ENCODE results near the gene RFX1.
"Not testable (repeated sequence)": the region's sequence is repeated elsewhere in the genome, so short reads cannot be mapped to it uniquely, and the experiment has no call there.

RFX1 gene

DNA sequence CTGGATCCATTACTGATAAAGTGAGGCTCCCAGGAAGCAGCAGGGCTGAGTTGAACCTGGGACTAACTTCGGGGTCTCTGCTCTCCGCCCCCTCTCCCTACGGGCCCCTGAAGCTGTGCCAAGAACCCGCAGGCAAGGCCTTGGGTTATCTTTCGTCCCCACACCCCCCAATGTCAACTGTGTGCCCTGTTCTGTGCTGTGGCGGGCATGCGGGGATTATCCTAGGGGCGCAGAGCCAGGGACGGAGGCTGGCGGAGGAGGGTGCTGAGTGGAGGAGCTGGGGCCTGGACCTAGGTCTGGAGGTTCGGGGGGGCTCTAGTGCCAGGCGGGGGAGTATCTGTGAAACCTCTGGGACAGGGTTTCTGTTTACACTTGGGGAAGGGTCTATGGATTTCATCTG lies 26.4 kb downstream of the RFX1 start:
- DNase-seq (ENCODE audit: extremely low read depth in 1 of 2, low read depth in 1 of 2): no peak

DNA sequence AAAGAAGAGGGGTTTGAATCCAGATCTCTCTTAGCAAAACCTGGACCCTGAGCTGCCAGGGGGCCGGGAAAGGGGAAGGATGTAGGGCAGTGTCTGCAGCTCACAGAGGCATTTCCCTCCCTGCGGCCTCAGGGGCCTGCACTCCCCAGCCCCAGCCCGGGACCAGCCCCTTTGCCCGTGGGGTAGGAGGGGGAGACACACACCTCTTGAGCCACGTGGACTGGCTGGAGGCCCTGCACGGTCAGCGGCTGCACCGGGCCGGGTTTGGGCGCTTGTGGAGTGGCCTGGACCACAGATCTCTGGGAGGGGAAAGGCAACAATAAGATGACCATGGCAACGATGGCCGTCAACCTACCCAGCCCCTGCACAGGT lies 26.9 kb downstream of the RFX1 start:
- no peak for DNase-seq (ENCODE audit: extremely low read depth in 1 of 2, low read depth in 1 of 2)

DNA sequence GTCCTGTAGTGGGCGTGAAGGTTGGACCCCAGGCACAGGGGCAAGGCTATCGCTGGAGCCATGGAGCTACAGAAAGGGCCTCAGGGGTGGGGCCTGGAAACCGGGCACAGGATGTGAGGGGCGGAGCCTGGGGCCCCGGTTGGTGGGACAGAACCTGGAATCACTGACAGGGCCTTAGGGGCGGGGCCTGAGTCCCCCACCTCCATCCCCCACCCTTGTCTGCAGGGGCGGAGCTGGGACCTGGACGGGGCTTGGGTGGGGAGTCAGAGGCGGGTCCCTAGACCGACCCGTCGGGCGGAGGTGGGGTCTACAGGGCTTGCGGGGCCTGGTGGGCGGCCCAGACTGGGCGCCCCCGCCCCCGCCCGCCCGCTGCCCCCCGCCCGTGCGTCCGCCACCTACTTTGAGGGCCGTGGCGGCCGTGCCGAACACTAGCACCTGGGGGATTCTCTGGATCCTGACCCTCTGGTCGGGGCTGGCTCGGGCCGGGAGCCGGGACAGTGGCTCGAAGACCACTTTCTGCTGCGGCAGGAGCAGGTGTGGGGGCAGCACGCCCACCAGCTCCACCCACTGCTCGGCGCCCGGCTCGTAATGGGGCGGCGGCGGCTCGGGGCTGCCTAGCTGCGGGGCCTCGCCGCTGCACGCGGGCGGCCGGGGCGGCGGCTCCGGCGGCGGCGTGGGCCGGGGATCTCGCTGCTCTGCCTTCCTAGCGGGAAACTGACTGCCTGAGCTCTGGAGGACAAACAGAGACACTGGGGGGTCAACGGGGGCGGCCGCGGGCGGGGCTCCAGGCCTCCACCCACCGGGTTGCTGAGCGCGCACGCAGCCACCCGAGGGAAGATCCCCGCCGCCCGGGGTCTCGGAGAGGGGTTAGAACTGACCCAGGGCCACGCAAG lies 27.5 kb downstream of the RFX1 start:
- DNase-seq (ENCODE audit: extremely low read depth in 1 of 2, low read depth in 1 of 2): peak in 1 of 2 donors; percentile 34

DNA sequence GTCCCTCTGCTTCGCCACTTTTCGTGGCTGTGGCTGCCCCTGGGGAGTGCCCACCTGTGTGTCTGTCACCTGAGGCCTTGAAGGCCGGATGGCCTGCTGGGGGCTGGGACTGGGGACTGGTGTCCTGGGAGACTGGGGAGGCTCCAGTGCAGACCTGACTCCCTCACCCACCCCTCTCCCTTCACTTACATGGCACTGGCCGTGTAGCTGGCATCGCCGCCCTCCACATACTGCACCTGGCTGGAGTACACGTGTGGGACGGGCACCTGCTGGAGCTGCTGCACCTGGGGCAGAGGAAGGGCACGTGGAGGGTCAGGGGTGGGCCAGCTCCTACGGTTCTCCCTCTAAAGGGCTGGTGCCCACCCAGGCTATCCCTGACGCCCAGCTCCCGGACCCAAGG lies 28.3 kb downstream of the RFX1 start:
- DNase-seq (ENCODE audit: extremely low read depth in 1 of 2, low read depth in 1 of 2): no peak

DNA sequence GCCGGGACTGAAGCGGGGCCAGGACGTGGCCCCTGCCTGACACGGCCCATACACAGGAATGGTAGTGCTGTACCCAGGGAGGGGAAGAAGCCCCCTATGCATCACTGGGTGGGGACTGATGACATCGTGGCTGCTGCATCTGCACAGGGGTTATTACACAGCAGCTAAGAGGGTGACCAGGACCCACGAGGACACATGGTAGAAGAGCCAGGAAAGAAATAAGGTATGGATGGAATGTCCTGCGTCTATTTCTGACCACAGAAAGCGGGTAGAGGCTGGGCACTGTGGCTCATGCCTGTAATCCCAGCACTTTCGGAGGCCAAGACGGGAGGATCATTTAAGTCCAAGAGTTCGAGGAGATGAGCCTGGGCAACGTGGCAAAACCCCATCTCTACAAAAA lies 29.7 kb downstream of the RFX1 start:
- DNase-seq (ENCODE audit: extremely low read depth in 1 of 2, low read depth in 1 of 2): no peak

DNA sequence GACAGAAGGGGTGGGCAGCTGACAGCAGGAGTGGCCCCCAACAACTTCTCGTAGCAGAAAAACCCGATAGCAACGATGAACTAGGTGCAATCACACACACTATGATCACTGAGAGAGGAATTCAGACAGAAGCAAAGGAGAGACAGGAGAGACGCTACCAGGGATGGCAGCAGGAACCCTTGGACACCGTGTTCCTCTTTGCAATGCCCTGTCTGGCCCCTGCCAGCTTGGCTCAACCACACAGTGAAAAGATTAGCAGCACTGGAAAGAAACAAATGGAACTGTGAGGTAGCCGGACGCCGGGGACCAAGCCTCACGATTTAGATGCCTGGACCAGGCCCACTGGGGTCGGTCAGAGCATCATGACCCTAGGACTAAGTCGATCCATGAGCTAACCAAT lies 30.2 kb downstream of the RFX1 start:
- no peak for DNase-seq (ENCODE audit: extremely low read depth in 1 of 2, low read depth in 1 of 2)

DNA sequence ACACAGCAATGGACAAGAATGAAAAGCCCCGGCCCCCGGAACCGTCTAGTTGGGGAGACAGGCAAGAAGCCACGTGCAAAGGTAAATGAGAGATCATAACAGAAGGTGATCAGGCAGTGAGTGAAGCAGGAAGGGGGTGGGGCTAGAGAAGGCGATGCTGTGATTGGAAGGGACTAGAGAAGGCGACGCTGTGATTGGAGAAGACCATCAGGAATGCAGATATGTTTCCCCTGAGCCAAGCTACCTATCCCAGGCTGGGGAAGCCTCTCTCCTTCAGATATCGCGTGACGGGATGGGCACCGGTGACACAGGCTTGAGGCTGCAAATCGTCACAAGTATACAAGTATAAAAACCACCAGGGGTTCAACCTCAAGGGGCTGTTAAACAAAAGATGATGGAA lies 32.0 kb downstream of the RFX1 start:
- peak in 1 of 2 donors; percentile 31 for DNase-seq (ENCODE audit: extremely low read depth in 1 of 2, low read depth in 1 of 2)

DNA sequence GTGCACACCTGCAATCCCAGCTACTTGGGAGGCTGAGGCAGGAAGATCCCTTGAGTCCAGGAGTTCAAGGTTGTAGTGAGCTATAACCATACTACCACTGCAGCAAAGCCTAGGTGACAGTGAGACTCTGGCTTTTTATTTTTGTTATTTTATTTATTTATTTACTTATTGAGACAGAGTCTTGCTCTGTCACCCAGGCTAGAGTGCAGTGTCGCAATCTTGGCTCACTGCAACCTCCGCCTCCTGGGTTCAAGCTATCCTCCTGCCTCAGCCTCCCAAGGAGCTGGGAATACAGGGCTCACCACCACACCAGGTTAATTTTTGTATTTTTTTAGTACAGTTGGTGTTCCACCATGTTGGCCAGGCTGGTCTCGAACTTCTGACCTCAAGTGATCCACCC lies 32.6 kb downstream of the RFX1 start:
- not testable (repeated sequence) for DNase-seq (ENCODE audit: extremely low read depth in 1 of 2, low read depth in 1 of 2)

DNA sequence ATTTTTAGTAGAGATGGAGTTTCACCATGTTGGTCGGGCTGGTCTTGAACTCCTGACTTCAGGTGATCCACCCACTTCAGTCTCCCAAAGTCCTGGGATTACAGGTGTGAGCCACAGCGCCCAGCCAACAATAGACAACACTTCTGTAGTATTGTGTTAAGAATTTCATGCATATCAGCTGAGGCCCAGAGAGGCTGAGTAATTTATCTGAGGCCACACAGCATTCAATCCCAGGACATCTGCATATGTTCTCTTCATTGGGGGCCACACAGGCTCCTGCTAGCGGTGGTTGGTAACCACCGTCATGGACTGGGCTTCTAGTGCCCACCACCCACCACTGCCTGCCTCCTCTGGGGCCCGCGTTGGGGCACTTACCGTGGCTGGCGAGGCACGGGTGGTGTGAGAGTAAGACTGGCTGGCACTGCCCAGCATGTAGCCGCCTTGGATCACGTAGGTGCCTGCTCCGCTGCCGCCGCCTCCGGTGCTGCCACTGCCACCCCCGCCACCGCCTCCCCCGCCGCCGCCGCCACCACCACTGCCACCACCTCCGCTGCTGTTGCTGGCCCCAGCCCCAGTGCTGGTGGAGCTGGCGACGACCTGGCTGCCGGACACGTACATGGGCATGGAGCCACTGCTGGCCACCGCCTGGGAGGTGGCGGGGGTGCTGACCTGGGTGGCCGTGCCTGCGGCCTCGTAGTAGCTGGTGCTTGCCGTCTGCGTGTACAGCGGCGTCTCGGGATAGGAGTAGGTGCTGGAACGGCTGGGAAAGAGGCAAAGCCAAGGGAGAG lies 33.6 kb downstream of the RFX1 start:
- DNase-seq (ENCODE audit: extremely low read depth in 1 of 2, low read depth in 1 of 2): no peak

DNA sequence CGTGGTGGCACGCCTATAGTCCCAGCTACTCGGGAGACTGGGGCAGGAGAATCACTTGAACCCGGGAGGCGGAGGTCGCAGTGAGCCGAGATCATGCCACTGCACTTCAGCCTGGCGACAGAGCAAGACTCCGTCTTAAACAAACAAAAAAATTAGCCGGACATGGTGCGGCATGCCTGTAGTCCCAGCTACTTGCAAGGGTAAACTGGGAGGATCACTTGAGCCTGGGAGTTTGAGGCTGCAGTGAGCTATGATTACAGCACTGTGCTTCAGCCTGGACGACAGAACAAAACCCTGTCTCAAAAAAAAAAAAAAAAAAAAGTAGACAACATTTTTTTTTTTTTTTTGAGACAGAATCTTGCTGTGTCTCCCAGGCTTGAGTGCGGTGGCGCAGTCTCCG lies 34.3 kb downstream of the RFX1 start:
- DNase-seq (ENCODE audit: extremely low read depth in 1 of 2, low read depth in 1 of 2): not testable (repeated sequence)

DNA sequence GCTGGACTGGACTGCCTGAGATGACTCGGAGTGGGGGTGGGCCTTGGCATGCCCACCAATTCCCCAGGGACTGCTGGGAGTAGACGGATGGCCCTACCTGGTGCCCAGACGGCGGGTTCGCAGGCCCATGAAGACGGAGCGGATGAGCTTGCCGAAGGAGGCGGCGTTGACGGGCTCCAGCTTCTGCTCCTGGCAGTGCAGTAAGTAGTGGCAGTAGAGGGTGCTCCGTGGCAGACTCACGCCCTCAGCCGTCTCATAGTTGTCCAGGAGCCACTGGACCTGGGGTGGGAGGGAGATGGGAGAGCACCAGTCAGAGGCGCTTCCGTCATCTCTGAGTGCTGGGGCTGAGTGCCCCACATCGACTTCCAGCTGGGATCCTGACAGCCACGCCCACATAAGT lies 36.2 kb downstream of the RFX1 start:
- no peak for DNase-seq (ENCODE audit: extremely low read depth in 1 of 2, low read depth in 1 of 2)

DNA sequence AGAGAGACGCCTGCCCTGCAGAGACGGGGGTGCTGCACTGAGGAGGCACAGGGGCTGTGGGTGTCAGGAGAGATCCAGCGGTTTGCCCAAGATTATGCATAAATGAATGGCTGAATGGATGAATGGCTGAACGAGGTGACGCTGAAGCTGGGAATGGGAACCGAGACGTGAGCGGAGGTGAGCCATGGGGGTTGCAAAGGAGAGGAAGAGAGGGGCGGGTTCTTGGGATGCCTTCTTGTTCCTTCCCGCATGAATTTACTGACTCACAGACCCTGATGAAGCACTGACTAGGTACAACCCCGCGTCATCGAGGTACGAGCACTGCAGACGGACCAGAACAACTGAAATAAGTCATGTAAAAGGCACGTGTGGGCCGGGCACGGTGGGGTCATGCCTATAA lies 37.1 kb downstream of the RFX1 start:
- DNase-seq (ENCODE audit: extremely low read depth in 1 of 2, low read depth in 1 of 2): no peak

DNA sequence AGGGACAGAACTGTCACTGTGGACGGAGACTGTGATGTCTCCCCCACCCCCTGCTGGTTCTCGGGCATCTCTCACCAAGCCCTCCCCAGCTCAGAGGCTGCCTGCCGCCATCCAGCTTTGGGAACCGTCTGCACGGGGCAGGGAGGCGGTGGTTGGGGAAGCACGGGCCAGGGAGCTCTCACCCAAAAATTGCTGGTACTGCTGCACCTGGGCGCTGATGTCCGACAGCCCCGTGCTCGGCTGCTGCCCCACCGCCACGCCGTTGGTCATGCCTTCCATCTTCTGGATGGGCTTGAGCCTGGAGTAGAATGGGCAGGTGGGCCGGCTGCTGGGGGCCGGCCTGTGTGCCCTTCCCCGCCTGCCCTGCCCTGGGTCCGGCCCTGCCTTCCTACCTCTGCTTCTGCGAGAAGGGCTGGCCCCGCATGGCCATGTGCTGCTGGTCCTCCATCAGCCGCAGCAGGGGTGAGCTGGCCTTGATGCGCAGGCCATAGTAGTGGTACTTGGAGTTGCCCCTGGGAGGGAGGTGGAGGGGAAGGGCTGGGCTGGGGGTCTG lies 37.7 kb downstream of the RFX1 start:
- DNase-seq (ENCODE audit: extremely low read depth in 1 of 2, low read depth in 1 of 2): no peak

DNA sequence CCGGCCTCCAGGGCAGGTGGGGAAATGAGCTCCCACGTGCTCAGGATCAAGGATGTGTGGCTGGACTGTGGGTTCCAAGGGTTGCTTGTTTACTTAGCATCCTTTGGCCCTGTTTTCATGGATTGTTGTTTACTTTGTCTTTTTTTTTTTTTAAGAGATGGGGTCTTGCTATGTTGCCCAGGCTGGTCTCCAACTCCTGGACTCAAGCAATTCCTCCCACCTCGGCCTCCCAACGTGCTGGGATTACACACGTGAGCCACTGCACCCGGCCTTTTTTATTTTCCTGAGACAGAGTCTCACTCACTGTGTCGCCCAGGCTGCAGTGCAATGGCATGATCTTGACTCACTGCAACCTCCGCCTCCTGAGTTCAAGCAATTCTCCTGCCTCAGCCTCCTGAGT lies 38.9 kb downstream of the RFX1 start:
- not testable (repeated sequence) for DNase-seq (ENCODE audit: extremely low read depth in 1 of 2, low read depth in 1 of 2)

DNA sequence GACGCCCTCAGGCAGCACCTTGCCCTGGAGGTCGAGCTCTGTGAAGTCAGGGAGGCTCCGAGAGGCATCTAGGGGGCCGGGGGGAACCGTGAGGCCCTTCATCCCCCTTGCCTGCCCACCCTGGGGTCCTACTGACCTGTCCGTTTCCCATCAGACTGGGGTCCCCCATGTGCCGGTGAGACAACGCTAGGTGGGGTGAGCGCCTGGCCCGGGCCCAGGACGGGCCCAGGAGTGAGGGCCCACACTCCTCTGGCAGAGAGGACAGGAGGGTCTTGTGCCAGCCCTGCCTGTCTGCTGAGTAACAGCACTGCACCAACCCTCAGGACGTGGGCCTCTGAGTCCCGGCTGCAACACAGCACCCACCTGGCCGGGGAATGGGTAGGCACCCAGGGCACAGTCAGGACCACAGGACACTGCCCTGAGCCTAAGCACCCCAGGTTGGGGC lies 39.4 kb downstream of the RFX1 start:
- no peak for DNase-seq (ENCODE audit: extremely low read depth in 1 of 2, low read depth in 1 of 2)

DNA sequence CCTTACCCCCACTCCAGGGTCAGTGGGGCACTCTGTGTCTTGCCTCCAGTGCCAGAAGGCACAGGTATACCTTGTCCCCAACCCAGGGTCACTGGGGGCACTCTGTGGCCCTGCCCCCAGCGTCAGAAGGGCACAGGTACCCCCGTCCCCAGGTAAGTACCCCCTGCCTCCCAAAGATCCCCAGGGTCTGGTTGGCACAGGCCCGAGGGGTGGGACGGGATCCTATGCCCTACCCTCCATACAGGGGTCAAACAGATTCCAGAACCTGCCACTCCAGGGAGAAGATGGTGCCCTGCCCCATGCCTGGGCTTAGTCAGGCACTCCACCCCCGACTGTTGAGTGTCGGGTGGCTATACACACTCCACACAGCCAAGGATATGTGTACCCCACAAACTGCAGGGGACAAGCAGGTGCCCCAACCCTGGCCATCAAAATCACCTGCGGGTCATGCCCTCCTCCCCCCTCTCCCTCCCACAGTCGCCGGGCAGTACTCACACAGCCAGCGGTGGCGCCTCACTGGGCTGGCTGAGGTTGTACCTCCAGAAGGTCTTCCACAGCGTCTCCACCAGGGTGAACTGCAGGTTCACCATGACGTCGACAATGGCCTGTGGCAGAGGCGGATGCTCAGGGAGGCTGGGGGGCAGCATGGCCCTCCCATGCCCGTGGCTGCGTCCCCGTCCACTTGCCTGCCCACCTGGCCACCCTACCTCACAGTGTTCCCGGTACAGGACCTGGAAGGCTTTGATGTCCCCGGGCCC lies 40.0 kb downstream of the RFX1 start:
- no peak for DNase-seq (ENCODE audit: extremely low read depth in 1 of 2, low read depth in 1 of 2)

DNA sequence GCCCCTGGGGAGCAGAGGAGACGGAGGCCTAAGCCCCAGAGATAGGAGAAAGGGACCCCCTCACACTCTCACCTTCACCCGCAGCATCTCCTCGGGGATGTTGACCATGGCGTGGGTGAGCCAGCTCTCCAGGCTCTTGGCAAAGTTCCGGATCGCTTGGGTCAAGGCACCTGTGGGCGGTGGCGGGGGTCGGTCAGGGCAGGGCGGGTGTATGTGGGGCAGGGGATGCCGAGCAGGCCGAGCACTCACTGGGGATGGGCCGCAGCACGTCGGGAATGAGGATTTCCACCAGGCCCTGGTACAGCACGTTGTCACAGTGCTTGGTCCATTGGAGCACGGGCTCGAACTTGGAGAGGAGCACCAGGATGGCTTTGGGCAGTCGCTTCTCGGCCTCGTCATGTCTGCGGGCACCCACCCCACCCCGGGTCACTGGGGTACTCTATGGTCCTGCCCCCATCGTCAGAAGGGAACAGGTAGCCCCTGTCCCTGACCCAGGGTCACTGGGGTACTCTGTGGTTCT lies 40.7 kb downstream of the RFX1 start:
- no peak for DNase-seq (ENCODE audit: extremely low read depth in 1 of 2, low read depth in 1 of 2)

DNA sequence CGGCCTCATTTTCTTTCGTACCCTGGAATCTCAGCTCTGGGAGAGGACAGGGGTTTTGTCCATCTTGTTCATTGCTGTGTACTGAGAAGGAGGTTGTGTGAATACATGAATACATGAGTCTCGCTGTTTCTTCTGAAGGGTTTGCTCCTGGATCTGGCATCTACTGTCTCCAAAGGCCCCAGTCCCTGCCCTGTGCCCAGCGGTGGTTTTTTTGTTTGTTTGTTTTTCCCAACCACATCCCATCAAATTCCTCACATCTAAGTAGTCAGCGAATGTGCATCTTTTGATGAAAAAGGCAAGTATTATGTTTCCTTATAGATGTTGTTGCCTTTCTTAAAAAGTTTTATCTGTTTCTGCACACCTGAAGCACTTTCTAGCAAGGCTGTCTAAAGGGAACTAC lies 41.3 kb downstream of the RFX1 start:
- no peak for DNase-seq (ENCODE audit: extremely low read depth in 1 of 2, low read depth in 1 of 2)

DNA sequence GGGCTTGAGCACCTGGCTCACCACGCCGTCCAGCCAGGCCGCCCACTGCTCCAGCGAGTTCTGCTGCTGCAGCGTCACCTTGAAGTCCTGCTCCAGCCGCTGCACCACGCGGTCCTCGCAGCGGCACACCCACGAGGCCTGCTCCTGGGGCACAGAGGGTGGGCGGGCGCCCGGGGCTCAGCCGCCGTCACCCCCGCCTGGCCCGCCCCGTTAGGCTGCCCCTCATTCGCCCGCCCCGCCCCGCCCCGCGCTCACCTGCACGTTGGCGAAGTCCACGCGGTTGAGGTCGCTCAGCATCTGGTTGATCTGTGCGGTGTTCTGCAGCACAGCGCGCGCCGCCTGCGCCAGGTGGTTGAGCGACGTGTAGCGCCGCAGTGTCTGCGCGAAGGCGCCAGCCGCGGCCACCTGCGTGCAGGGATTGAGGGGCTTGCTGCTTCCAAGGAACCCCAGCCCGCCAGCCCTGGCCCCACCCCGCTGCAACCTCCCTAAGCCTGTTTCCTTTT lies 42.5 kb downstream of the RFX1 start:
- no peak for DNase-seq (ENCODE audit: extremely low read depth in 1 of 2, low read depth in 1 of 2)

DNA sequence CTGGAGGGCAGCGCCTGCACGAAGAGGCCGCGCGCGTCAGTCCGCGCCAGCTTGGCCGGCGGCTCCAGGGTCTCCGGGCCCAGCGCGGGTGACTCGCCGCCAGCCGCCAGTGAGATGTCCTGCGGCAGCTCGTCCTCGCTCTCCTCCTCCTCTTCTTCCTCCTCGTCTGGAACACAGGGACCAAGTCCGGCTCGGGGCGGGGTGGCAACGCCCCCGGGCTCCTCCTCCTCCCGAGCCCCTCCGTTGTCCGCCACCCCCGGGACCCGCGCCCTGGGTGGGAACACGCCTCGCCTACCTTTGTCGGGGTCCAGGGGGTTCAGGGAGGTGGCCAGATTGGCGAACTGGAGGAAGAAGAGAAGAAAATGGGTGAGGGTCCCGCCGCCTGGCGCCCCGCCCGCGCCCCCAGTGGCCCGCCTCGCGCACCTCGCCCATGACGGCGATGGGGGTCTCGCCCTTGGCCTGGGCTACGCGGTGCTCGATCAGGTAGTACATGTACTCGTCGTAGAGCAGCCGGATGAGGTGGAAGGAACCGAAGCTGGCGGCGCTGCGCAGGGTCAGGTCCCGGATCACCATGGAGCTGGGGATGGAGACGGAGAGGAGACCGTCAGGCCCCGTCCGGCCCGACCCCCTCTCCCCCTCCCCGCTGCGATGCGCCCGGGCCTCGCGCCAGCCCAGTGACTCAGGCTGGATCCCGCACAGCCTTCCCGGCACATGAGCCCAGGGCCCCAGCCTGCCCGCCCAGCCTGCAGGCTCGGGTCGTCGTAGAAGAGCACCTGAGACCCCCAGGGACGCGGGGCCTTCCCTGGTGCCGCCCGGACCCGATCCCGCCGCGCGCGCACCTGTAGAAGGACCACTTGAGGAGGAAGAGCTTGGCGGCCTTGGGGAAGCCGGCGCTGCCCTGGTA lies 43.2 kb downstream of the RFX1 start:
- DNase-seq (ENCODE audit: extremely low read depth in 1 of 2, low read depth in 1 of 2): no peak
